Osteoblast (primary cell): ENCODE results near the gene HIP1R. TPM values are rescaled to one million over a fixed set of nuclear protein-coding genes. Genes with fewer than 3 reads are reported as not detected.

Experiments
- DNase-seq: peaks from one replicate; pipeline ENCODE4 v3.0.0; 2011; ENCODE audit warnings: low spot score, mixed read lengths; ENCODE audit not compliant: insufficient read length; ENCODE audit errors: missing footprints
- H2AFZ ChIP-seq: 2 replicates; pipeline ENCODE4 v1.6.0; 2011; ENCODE audit warnings: mild to moderate bottlenecking, low read length
- H3K27ac ChIP-seq: 2 replicates; pipeline ENCODE4 v1.5.1; 2011; ENCODE audit warnings: mild to moderate bottlenecking, low read depth, low read length, moderate library complexity
- H3K27me3 ChIP-seq: 2 replicates; pipeline ENCODE4 v1.6.0; 2012; ENCODE audit warnings: mild to moderate bottlenecking, control low read depth, inconsistent platforms, low read length, moderate library complexity; ENCODE audit not compliant: insufficient read depth
- H3K36me3 ChIP-seq: 2 replicates; pipeline ENCODE4 v1.5.1; 2011; ENCODE audit warnings: mild to moderate bottlenecking, low read length, control low read depth, moderate library complexity; ENCODE audit not compliant: insufficient read depth
- H3K4me1 ChIP-seq: 2 replicates; pipeline ENCODE4 v1.5.1; 2011; ENCODE audit warnings: mild to moderate bottlenecking, low read length, control low read depth, moderate library complexity; ENCODE audit not compliant: insufficient read depth
- H3K4me2 ChIP-seq: 2 replicates; pipeline ENCODE4 v1.6.0; 2011; ENCODE audit warnings: mild to moderate bottlenecking, low read length; ENCODE audit not compliant: insufficient read depth
- H3K4me3 ChIP-seq: fragments of 200-600 bp; sonication (generic); 3 replicates; pipeline ENCODE4 v1.5.1; 2012; ENCODE audit warnings: mild to moderate bottlenecking, low read length, inconsistent platforms; ENCODE audit not compliant: insufficient read depth
- H3K79me2 ChIP-seq: 2 replicates; pipeline ENCODE4 v1.6.0; 2012; ENCODE audit warnings: mild to moderate bottlenecking, low read length, control low read depth, inconsistent platforms; ENCODE audit not compliant: insufficient read depth
- H3K9me3 ChIP-seq: 2 replicates; pipeline ENCODE4 v1.5.1; 2011; ENCODE audit warnings: low read depth, low read length, control low read depth
- H4K20me1 ChIP-seq: 2 replicates; pipeline ENCODE4 v1.6.0; 2012; ENCODE audit warnings: mild to moderate bottlenecking, low read length, control low read depth; ENCODE audit not compliant: insufficient read depth
- CTCF ChIP-seq: IDR thresholded peaks from 2 replicates; pipeline ENCODE4 v1.5.1; 2011; ENCODE audit warnings: mild to moderate bottlenecking, low read depth, low read length, moderate library complexity; ENCODE audit errors: extremely low read depth
- total RNA-seq: library from RNA; depleted of rRNA; stranded (reverse); fragments of >200 nt; gene quantifications from 2 replicates; pipeline ENCODE4 v1.2.3, GENCODE V29; 2012

The HIP1R gene
- total RNA-seq, 1 donor = 21.0 TPM

GRCh38 chr12:122789637-122790036 lies 45.6 kb upstream of the HIP1R start:
- TF ChIP-seq CTCF = no peak
- no peak overlapping the region for H2AFZ ChIP-seq

GRCh38 chr12:122790393-122791075 lies 44.7 kb upstream of the HIP1R start:
- H2AFZ ChIP-seq = no peak overlapping the region
- no peaks in the 10 kb centered on the region for H4K20me1 ChIP-seq
- H3K9me3 ChIP-seq = no peaks in the 10 kb centered on the region
- H3K79me2 ChIP-seq = no peaks in the 10 kb centered on the region
- peaks cover 11% of the 10 kb centered on the region for H3K4me1 ChIP-seq
- no peak for DNase-seq
- H3K4me2 ChIP-seq = no peak overlapping the region
- H3K27me3 ChIP-seq = no peaks in the 10 kb centered on the region
- no peak overlapping the region for H3K27ac ChIP-seq
- no peaks in the 10 kb centered on the region for H3K36me3 ChIP-seq
- TF ChIP-seq CTCF = no peak
- H3K4me3 ChIP-seq = no peak overlapping the region

More at GRCh38 chr12:122789637-122790036, 45.6 kb upstream of the HIP1R start:
- Histone ChIP-seq H3K27ac (no peak overlapping the region), H3K27me3 (no peaks in the 10 kb centered on the region), H3K79me2 (no peaks in the 10 kb centered on the region), H3K36me3 (no peaks in the 10 kb centered on the region), H3K4me3 (no peak overlapping the region), H3K4me2 (no peak overlapping the region), H3K9me3 (no peaks in the 10 kb centered on the region), H3K4me1 (peaks cover 11% of the 10 kb centered on the region), H4K20me1 (no peaks in the 10 kb centered on the region)
- DNase-seq = no peak

GRCh38 chr12:122793685-122794106 lies 41.6 kb upstream of the HIP1R start:
- peak overlapping the region; percentile 27 for H3K4me2 ChIP-seq
- H3K4me1 ChIP-seq = peaks cover 4% of the 10 kb centered on the region
- H3K4me3 ChIP-seq = no peak overlapping the region
- peak; percentile 79 for TF ChIP-seq CTCF
- no peaks in the 10 kb centered on the region for H3K79me2 ChIP-seq
- no peaks in the 10 kb centered on the region for H3K36me3 ChIP-seq
- H3K27me3 ChIP-seq = no peaks in the 10 kb centered on the region
- H3K9me3 ChIP-seq = no peaks in the 10 kb centered on the region
- DNase-seq = peak; percentile 91
- no peaks in the 10 kb centered on the region for H4K20me1 ChIP-seq
- no peak overlapping the region for H3K27ac ChIP-seq
- no peak overlapping the region for H2AFZ ChIP-seq

- no peak overlapping the region for H3K4me3 ChIP-seq
- no peaks in the 10 kb centered on the region for H3K79me2 ChIP-seq
- H3K4me2 ChIP-seq = no peak overlapping the region
- no peak overlapping the region for H2AFZ ChIP-seq
- TF ChIP-seq CTCF = no peak
- no peak for DNase-seq
- no peak overlapping the region for H3K27ac ChIP-seq
- H3K27me3 ChIP-seq = no peaks in the 10 kb centered on the region
- no peaks in the 10 kb centered on the region for H3K4me1 ChIP-seq
- no peaks in the 10 kb centered on the region for H3K9me3 ChIP-seq
- no peaks in the 10 kb centered on the region for H3K36me3 ChIP-seq
- H4K20me1 ChIP-seq = no peaks in the 10 kb centered on the region
Measured at GRCh38 chr12:122795807-122796206, 39.5 kb upstream of the HIP1R start.
